H1 (cell line): Measurements from ENCODE around the gene XRN2. TPM values are rescaled to one million over a fixed set of nuclear protein-coding genes. Genes with fewer than 3 reads are reported as not detected.

Source experiments
- CHD1 ChIP-seq: IDR thresholded peaks from 2 replicates; pipeline ENCODE4 v1.6.1; 2012; ENCODE audit warnings: low read depth, low read length, improper control_type of control experiment
- SIN3A ChIP-seq, 2 experiments: IDR thresholded peaks in 1 of 2; conservative IDR thresholded peaks in 1 of 2; 2 replicates each; pipeline ENCODE4 v1.6.1; 2011 to 2012; ENCODE audit warnings: low read length in 2 of 2, improper control_type of control experiment in 1 of 2, low read depth in 1 of 2, mild to moderate bottlenecking in 1 of 2
- polyA plus RNA-seq, 7 experiments: library from polyadenylated mRNA; depleted of rRNA in 3 of 7; stranded (reverse) in 5 of 7; unstranded in 2 of 7; fragments of >200 nt in 5 of 7; fragments of 200-250 nt in 2 of 7; gene quantifications; 1 replicate in 5 of 7; 2 replicates in 1 of 7; 4 replicates in 1 of 7; pipeline versions ENCODE4 v1.2.1 to v1.2.3, GENCODE V29; 2011 to 2013; ENCODE audit warnings: missing spikeins in 2 of 7, mixed read lengths in 2 of 7
- total RNA-seq: library from RNA; stranded (reverse); fragmentation: NEBNext Ultra II Directional; extraction: Animal tissue kit (Norgen Biotek cat#: 25700); gene quantifications from 2 replicates; pipeline ENCODE4 v1.2.1, GENCODE V29; 2021

Gene XRN2
- total and polyA plus RNA-seq, 2 of the 8 experiments (the other 6 are each of a cell fraction or from before 2014, with no cell fraction given) = 60.3 to 139 TPM

DNA sequence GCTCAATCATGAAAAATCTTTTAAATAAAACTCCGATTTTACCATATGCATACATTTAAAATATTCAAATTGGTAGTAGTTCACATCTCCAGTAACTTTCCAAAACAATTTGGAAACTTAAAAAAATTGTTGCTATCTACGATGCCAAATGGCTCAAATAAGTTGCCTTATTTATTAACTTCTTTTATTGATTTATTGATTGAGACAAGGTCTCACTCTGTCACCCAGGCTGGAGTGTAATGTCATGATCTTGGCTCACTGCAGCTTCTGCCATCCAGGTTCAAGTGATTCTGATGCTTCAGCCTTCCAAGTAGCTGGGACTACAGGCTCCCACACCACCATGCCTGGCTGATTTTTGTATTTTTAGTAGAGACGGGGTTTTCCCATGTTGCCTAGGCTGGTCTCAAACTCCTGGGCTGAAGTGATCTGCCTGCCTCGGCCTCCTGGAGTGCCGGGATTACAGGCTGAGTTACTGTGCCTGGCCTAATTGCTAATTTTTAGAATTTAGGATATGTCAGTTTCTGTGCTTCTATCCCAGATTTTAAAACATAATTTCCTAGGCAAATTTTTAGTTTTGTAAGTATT is 81.3 kb downstream of the XRN2 start (continued):
- TF ChIP-seq SIN3A (conservative IDR thresholded peaks at IDR 0.05 in 1 of 2, IDR thresholded peaks at IDR 0.05 in 1 of 2; ENCODE audit: low read depth in 1 of 2, low read length in 2 of 2) (no peak), CHD1 (no peak)
